Trophoblast cell (in vitro differentiated cells and primary cell): Measurements from ENCODE around the gene B3GALT5.

Experiments used
- DNase-seq, 2 donors: peaks; one replicate each; pipeline ENCODE4 v3.0.0-alpha.2; 2016
- H2AFZ ChIP-seq: 2 replicates; pipeline ENCODE4 v1.6.1; 2013; ENCODE audit warnings: low read length, moderate library complexity, mild to moderate bottlenecking; ENCODE audit not compliant: insufficient read depth, poor library complexity
- H2AK5ac ChIP-seq: 2 replicates; pipeline ENCODE4 v1.6.1; 2013; ENCODE audit warnings: mild to moderate bottlenecking, low read length
- H2BK120ac ChIP-seq: 2 replicates; pipeline ENCODE4 v1.6.1; 2013; ENCODE audit warnings: low read length, mild to moderate bottlenecking, moderate library complexity; ENCODE audit not compliant: insufficient read depth, poor library complexity
- H2BK12ac ChIP-seq: 2 replicates; pipeline ENCODE4 v1.6.1; 2013; ENCODE audit warnings: mild to moderate bottlenecking, low read length, moderate library complexity
- H2BK5ac ChIP-seq: 2 replicates; pipeline ENCODE4 v1.6.1; 2013; ENCODE audit warnings: low read length, low read depth, moderate library complexity, mild to moderate bottlenecking; ENCODE audit not compliant: poor library complexity
- H3K14ac ChIP-seq: 2 replicates; pipeline ENCODE4 v1.6.1; 2013; ENCODE audit warnings: mild to moderate bottlenecking, low read length
- H3K18ac ChIP-seq: 2 replicates; pipeline ENCODE4 v1.6.1; 2013; ENCODE audit warnings: mild to moderate bottlenecking, low read length
- H3K23ac ChIP-seq: 2 replicates; pipeline ENCODE4 v1.6.1; 2013; ENCODE audit warnings: low read length
- H3K27ac ChIP-seq: 2 replicates; pipeline ENCODE4 v1.5.1; 2013; ENCODE audit warnings: low read depth, mild to moderate bottlenecking, inconsistent platforms, low read length, moderate library complexity
- H3K27me3 ChIP-seq: 2 replicates; pipeline ENCODE4 v1.6.1; 2013; ENCODE audit warnings: inconsistent platforms, mild to moderate bottlenecking, low read length, moderate library complexity; ENCODE audit not compliant: insufficient read depth
- H3K36me3 ChIP-seq, 2 experiments: 1 replicate in 1 of 2; 2 replicates in 1 of 2; pipeline ENCODE4 v1.6.1; 2013; ENCODE audit warnings: low read length in 2 of 2, mild to moderate bottlenecking in 2 of 2, moderate library complexity in 1 of 2; ENCODE audit not compliant: insufficient read depth in 2 of 2, control insufficient read depth in 1 of 2
- H3K4ac ChIP-seq: 2 replicates; pipeline ENCODE4 v1.6.1; 2013; ENCODE audit warnings: low read depth, mild to moderate bottlenecking, low read length, moderate library complexity
- H3K4me1 ChIP-seq, 2 experiments: 1 replicate in 1 of 2; 2 replicates in 1 of 2; pipeline ENCODE4 v1.6.1; 2013; ENCODE audit warnings: low read length in 2 of 2, mild to moderate bottlenecking in 2 of 2, moderate library complexity in 1 of 2; ENCODE audit not compliant: insufficient read depth in 2 of 2, control insufficient read depth in 1 of 2
- H3K4me2 ChIP-seq: 2 replicates; pipeline ENCODE4 v1.6.1; 2013; ENCODE audit warnings: inconsistent platforms, mild to moderate bottlenecking, low read length, moderate library complexity
- H3K4me3 ChIP-seq: 2 replicates; pipeline ENCODE4 v1.5.1; 2013; ENCODE audit warnings: mild to moderate bottlenecking, low read depth, low read length, inconsistent platforms
- H3K79me1 ChIP-seq: one replicate; pipeline ENCODE4 v1.6.1; 2013; ENCODE audit warnings: low read length
- H3K79me2 ChIP-seq: 2 replicates; pipeline ENCODE4 v1.6.1; 2013; ENCODE audit warnings: low read length, mild to moderate bottlenecking; ENCODE audit not compliant: control insufficient read depth, insufficient read depth, poor library complexity
- H3K9ac ChIP-seq: 2 replicates; pipeline ENCODE4 v1.6.1; 2013; ENCODE audit warnings: mild to moderate bottlenecking, low read length
- H3K9me3 ChIP-seq: 2 replicates; pipeline ENCODE4 v1.6.1; 2013; ENCODE audit warnings: low read depth, mild to moderate bottlenecking, control low read depth, inconsistent platforms, low read length; ENCODE audit not compliant: insufficient read depth
- H4K12ac ChIP-seq: 2 replicates; pipeline ENCODE4 v1.6.1; 2013; ENCODE audit warnings: low read depth, mild to moderate bottlenecking, low read length, moderate library complexity
- H4K8ac ChIP-seq: 2 replicates; pipeline ENCODE4 v1.6.1; 2013; ENCODE audit warnings: low read depth, mild to moderate bottlenecking, low read length, moderate library complexity
- H4K91ac ChIP-seq: one replicate; pipeline ENCODE4 v1.6.1; 2013; ENCODE audit warnings: low read depth, mild to moderate bottlenecking, low read length, moderate library complexity
- WGBS: extraction: QIAGEN DNeasy Blood & Tissue Kit; methylation state at CpG from one replicate; pipeline ENCODE4 v1.1.7; 2013; ENCODE audit warnings: missing lambda C conversion rate; ENCODE audit not compliant: insufficient read length, insufficient coverage; ENCODE audit errors: extremely low coverage; 5-methylcytosine and 5-hydroxymethylcytosine counted together

The B3GALT5 gene

DNA sequence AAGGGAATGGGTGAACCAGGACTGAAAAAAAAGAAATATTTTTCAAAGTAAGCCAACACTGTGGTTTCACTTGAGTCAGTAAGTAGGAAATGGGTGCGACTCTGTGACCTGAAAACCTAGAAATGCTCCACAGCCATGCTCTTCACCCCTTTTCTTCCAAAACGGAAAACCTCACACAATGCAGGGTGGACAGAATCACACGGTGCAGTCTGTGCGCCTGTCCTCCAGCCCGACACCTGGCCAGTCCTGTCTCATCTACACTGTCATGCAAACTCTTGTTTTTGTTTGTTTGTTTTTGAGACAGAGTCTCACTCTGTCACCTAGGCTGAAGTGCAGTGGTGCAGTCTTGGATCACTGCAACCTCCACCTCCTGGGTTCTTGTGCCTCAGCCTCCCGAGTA lies 53.3 kb downstream of the B3GALT5 start:
- Histone ChIP-seq H3K4me1 (peaks cover 19 to 23% of the 10 kb centered on the region in 2 experiments), H3K4me2 (no peak overlapping the region), H3K36me3 (peaks cover 2 to 5% of the 10 kb centered on the region in 2 experiments), H3K14ac (no peak overlapping the region), H4K12ac (no peak overlapping the region), H2BK5ac (no peak overlapping the region), H3K9me3 (peaks cover 3% of the 10 kb centered on the region), H2AFZ (no peak overlapping the region), H3K18ac (no peak overlapping the region), H3K79me1 (peaks cover 20% of the 10 kb centered on the region), H2AK5ac (no peak overlapping the region), H4K91ac (peak overlapping the region; percentile 42), H4K8ac (no peak overlapping the region), H3K4me3 (no peak overlapping the region), H3K27ac (no peak overlapping the region), H2BK12ac (no peak overlapping the region), H3K4ac (no peak overlapping the region), H3K79me2 (no peaks in the 10 kb centered on the region), H3K27me3 (no peaks in the 10 kb centered on the region), H2BK120ac (no peak overlapping the region), H3K9ac (no peak overlapping the region), H3K23ac (no peak overlapping the region)
- WGBS = no CpG with 5 or more reads among the region's 6 CpGs
- DNase-seq = no peak

DNA sequence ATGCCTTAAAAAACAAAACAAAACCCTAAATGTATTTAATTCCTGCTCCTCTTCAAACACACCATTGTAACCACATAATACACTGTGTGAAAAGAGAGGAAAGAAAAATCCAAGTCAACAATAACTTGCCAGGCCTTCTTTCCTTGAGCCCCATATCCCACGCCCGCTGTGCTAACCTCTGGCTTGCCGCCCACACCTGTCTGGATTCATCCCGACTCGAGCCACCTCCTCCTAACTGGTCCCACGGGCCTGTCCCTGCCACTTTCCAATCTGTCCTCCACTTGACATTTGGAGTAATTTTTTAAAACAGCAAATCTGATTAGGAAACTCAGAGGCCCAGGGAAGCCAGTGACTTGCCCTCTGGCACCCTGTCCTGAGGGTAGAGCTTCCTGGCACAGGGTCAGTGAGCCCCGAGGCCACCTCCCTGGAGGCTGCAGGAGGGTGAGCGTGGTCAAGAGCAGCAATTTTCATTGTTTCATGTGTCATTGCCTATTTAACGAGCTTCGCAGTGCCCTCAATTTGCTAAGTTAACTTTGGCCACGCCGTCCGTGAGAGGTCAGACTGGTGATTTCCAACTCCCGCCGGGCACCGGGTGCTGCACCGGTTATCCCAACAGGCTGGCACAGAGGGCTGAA lies 54.1 kb downstream of the B3GALT5 start:
- Histone ChIP-seq H2BK12ac (no peak overlapping the region), H3K27ac (no peak overlapping the region), H4K91ac (no peak overlapping the region), H3K18ac (no peak overlapping the region), H3K14ac (no peak overlapping the region), H4K12ac (no peak overlapping the region), H3K79me2 (no peaks in the 10 kb centered on the region), H2BK5ac (no peak overlapping the region), H3K36me3 (peaks cover 2 to 5% of the 10 kb centered on the region in 2 experiments), H3K4ac (no peak overlapping the region), H3K23ac (no peak overlapping the region), H3K79me1 (peaks cover 15% of the 10 kb centered on the region), H3K27me3 (no peaks in the 10 kb centered on the region), H2AFZ (no peak overlapping the region), H3K4me3 (no peak overlapping the region), H2AK5ac (no peak overlapping the region), H3K9ac (no peak overlapping the region), H3K4me1 (peaks cover 13 to 15% of the 10 kb centered on the region in 2 experiments), H3K4me2 (no peak overlapping the region), H4K8ac (no peak overlapping the region), H2BK120ac (no peak overlapping the region), H3K9me3 (peaks cover 3% of the 10 kb centered on the region)
- DNase-seq = no peak
- WGBS = no CpG with 5 or more reads among the region's 17 CpGs

DNA sequence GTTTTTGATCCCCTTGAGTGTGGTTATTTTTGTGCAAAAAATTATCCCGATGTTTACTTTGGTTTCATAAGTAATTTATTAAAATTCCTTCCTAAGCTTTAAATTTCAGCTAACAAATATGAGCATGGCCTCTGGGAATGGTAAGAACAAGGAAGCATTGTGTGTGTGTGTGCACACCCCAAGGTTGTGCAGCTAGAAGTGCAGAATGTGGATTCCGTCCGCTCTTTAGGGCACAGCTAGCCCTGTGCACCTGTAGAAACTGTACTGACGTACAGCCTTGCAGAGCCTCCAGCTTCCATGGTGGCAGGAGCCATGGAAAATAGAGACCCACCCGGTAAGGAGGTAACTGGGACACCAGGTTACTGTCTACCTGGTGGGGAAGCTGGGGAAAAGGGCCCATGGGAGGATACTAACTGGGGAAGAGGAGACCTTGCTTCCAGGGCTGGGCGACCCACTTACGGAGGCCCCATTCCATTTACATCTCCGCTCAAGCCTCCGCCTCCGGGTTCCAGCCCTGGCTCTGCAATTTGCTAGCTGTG lies 54.7 kb downstream of the B3GALT5 start:
- no peak overlapping the region for H2BK5ac ChIP-seq

DNA sequence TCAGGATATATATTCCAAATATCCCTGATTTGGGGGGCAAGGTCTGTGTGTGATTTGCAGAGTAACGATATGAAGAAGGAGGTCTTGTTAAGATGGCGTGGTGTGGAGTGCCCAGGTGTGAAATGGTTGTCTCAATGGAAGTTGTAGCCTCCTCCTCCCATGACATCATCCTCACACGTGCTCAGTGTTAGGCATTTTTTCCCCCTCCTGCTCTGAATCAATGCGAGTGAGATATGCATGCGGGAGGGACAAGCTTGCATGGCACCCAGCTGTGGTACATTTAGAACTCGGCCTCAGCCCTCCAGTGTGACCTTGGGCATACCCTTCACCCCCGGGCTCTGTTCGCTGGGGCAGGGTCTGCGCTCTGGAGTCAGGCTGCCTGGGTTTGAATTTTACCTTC lies 55.6 kb downstream of the B3GALT5 start:
- no peaks in the 10 kb centered on the region for H3K27me3 ChIP-seq
- no peak overlapping the region for H3K23ac ChIP-seq
- no peak overlapping the region for H3K4me2 ChIP-seq
- peaks cover 3% of the 10 kb centered on the region for H3K9me3 ChIP-seq
- H3K9ac ChIP-seq = no peak overlapping the region
- H2AFZ ChIP-seq = no peak overlapping the region
- H2BK5ac ChIP-seq = no peak overlapping the region
- H2AK5ac ChIP-seq = no peak overlapping the region
- no peak overlapping the region for H3K4me3 ChIP-seq
- H2BK120ac ChIP-seq = no peak overlapping the region
- peaks cover 10 to 12% of the 10 kb centered on the region in 2 experiments for H3K4me1 ChIP-seq
- H3K27ac ChIP-seq = no peak overlapping the region
- H3K79me1 ChIP-seq = peaks cover 9% of the 10 kb centered on the region
- no peak for DNase-seq
- peaks cover 2 to 5% of the 10 kb centered on the region in 2 experiments for H3K36me3 ChIP-seq
- H4K91ac ChIP-seq = no peak overlapping the region
- no peak overlapping the region for H3K18ac ChIP-seq
- H3K79me2 ChIP-seq = no peaks in the 10 kb centered on the region
- H3K4ac ChIP-seq = no peak overlapping the region
- no peak overlapping the region for H4K8ac ChIP-seq
- no peak overlapping the region for H3K14ac ChIP-seq
- no peak overlapping the region for H2BK12ac ChIP-seq
- no CpG with 5 or more reads among the region's 9 CpGs for WGBS
- H4K12ac ChIP-seq = no peak overlapping the region

More for the DNA sequence above, 54.7 kb downstream of the B3GALT5 start:
- Histone ChIP-seq H3K79me2 (no peaks in the 10 kb centered on the region), H2BK120ac (no peak overlapping the region), H2AFZ (no peak overlapping the region), H3K27me3 (no peaks in the 10 kb centered on the region), H3K9ac (no peak overlapping the region), H3K23ac (no peak overlapping the region), H4K12ac (no peak overlapping the region), H2BK12ac (no peak overlapping the region), H2AK5ac (no peak overlapping the region), H3K4me1 (peaks cover 13 to 15% of the 10 kb centered on the region in 2 experiments), H3K36me3 (peaks cover 2 to 5% of the 10 kb centered on the region in 2 experiments), H4K8ac (no peak overlapping the region), H3K4me2 (no peak overlapping the region), H3K14ac (no peak overlapping the region), H3K18ac (no peak overlapping the region), H3K4me3 (no peak overlapping the region), H4K91ac (no peak overlapping the region), H3K4ac (no peak overlapping the region), H3K27ac (no peak overlapping the region), H3K9me3 (peaks cover 3% of the 10 kb centered on the region), H3K79me1 (peaks cover 9% of the 10 kb centered on the region)
- WGBS = no CpG with 5 or more reads among the region's 10 CpGs
- no peak for DNase-seq
